T-helper 9 cell (primary cell): ENCODE data around the gene CGRRF1.
A peak's percentile ranks its signal among the peaks of the same experiment; 100 is the strongest.

Experiments used
- DNase-seq: peaks from one replicate; pipeline ENCODE4 v3.0.0-alpha.2; 2020

CGRRF1 gene

GRCh38 chr14:54549862-54550261 lies 40.2 kb downstream of the CGRRF1 start:
- no peak for DNase-seq

- DNase-seq: no peak
Observed at GRCh38 chr14:54550514-54550913, 40.8 kb downstream of the CGRRF1 start.

- DNase-seq: no peak
Observed at GRCh38 chr14:54554401-54554800, 44.7 kb downstream of the CGRRF1 start.

GRCh38 chr14:54555651-54556050 lies 45.9 kb downstream of the CGRRF1 start:
- no peak for DNase-seq

- DNase-seq: no peak
Observed at GRCh38 chr14:54556535-54556934, 46.8 kb downstream of the CGRRF1 start.

- DNase-seq: no peak
Observed at GRCh38 chr14:54562334-54562733, 52.6 kb downstream of the CGRRF1 start.

GRCh38 chr14:54564071-54564867 lies 54.6 kb downstream of the CGRRF1 start:
- no peak for DNase-seq

- peak; percentile 53 for DNase-seq
Observed at GRCh38 chr14:54564868-54565784, 55.4 kb downstream of the CGRRF1 start.

- DNase-seq: peak; percentile 76
Observed at GRCh38 chr14:54565785-54566409, 56.2 kb downstream of the CGRRF1 start.

- DNase-seq: peak; percentile 51
Observed at GRCh38 chr14:54566410-54567223, 56.9 kb downstream of the CGRRF1 start, which contains the start of gene SAMD4A. TSS of gene SAMD4A (plus strand) at chr14:54567128. CDS start at chr14:54567917, 789 bp downstream.

- DNase-seq: no peak
Observed at GRCh38 chr14:54567224-54567638, 57.5 kb downstream of the CGRRF1 start.

GRCh38 chr14:54567639-54568561 lies 58.2 kb downstream of the CGRRF1 start:
- peak; percentile 27 for DNase-seq

GRCh38 chr14:54568821-54569595 lies 59.3 kb downstream of the CGRRF1 start:
- no peak for DNase-seq

GRCh38 chr14:54570047-54570446 lies 60.3 kb downstream of the CGRRF1 start:
- no peak for DNase-seq

GRCh38 chr14:54570631-54571415 lies 61.1 kb downstream of the CGRRF1 start:
- no peak for DNase-seq

GRCh38 chr14:54572316-54572715 lies 62.6 kb downstream of the CGRRF1 start:
- DNase-seq: no peak

GRCh38 chr14:54574528-54574927 lies 64.8 kb downstream of the CGRRF1 start:
- no peak for DNase-seq

- no peak for DNase-seq
Observed at GRCh38 chr14:54577494-54577893, 67.8 kb downstream of the CGRRF1 start.

GRCh38 chr14:54577977-54578376 lies 68.3 kb downstream of the CGRRF1 start:
- no peak for DNase-seq
